ENCODE results near the gene IGF2R.
"Not testable (repeated sequence)": the region's sequence is repeated elsewhere in the genome, so short reads cannot be mapped to it uniquely, and the experiment has no call there.

IGF2R gene

DNA sequence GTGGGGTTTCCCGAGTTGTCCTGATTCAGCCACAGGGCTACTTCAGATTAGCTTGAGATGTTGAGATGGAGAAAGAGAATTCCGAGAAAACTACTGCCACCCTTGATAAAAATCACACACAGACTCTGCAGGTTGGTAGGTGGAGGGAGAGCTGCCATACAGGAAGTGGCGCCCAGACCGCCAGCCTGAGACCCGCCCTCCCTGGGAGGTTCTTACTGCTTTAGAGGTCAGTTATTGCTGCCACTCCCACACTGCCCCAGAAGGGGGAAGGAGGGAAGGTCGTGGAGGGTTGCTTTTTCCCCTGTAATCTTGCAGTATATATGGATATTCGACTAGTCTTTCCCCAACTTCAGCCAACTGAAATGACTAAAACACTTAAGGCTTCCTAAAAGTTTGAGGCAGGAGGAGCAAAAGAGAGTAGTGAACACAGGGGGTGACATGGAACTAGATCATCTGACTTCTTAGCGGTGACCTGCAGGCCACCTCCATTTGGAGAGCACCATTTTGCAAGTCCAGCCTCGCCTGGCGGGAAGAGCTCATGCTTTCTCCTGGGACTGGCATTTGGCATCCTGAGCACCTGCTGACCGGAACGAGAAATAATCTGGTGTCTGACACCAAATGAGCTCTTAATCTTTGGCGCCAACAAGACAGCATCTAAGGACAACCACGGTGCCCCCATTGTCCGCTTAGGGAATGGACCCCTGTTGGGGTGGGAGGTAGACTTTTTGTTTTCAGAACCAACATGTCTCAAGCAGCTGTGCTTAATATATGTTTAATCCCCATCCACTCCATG lies 117.0 kb downstream of the IGF2R start:
- Mint-ChIP-seq H3K27me3 (no peaks in the 10 kb centered on the region), H3K4me3 (no peak overlapping the region), H3K4me1 (peaks cover 8% of the 10 kb centered on the region), H3K9me3 (no peaks in the 10 kb centered on the region), H3K27ac (no peak overlapping the region), H3K36me3 (peaks cover 30% of the 10 kb centered on the region)

DNA sequence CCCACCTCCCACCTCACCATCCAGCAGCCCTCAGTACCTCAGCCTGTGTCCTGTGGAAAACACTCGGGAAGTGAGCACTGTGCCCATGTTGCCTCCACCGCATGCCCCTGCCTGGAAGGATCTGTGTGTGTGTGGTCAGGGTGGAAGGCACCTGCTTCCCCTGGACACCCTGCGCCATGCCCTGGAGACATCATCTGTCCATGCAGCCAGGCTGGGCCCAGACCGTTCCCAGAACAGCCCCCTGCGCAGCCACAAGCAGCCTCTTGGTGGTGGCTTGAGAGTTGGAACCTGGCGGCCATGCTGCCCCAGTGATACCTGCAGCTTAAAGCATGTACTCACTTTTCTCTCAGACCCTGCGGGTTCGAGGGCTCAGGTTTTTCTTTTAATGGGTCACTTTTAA lies 117.9 kb downstream of the IGF2R start:
- H3K27me3 Mint-ChIP-seq, result no peaks in the 10 kb centered on the region
- H3K27ac Mint-ChIP-seq, result no peak overlapping the region
- H3K36me3 Mint-ChIP-seq, result peaks cover 26% of the 10 kb centered on the region
- H3K4me3 Mint-ChIP-seq, result no peak overlapping the region
- no peaks in the 10 kb centered on the region for H3K9me3 Mint-ChIP-seq
- peaks cover 8% of the 10 kb centered on the region for H3K4me1 Mint-ChIP-seq

- Mint-ChIP-seq H3K9me3 (no peaks in the 10 kb centered on the region), H3K36me3 (peaks cover 25% of the 10 kb centered on the region), H3K27ac (no peak overlapping the region)
Observed at GRCh38 chr6:160088069-160088783, 119.3 kb downstream of the IGF2R start.

DNA sequence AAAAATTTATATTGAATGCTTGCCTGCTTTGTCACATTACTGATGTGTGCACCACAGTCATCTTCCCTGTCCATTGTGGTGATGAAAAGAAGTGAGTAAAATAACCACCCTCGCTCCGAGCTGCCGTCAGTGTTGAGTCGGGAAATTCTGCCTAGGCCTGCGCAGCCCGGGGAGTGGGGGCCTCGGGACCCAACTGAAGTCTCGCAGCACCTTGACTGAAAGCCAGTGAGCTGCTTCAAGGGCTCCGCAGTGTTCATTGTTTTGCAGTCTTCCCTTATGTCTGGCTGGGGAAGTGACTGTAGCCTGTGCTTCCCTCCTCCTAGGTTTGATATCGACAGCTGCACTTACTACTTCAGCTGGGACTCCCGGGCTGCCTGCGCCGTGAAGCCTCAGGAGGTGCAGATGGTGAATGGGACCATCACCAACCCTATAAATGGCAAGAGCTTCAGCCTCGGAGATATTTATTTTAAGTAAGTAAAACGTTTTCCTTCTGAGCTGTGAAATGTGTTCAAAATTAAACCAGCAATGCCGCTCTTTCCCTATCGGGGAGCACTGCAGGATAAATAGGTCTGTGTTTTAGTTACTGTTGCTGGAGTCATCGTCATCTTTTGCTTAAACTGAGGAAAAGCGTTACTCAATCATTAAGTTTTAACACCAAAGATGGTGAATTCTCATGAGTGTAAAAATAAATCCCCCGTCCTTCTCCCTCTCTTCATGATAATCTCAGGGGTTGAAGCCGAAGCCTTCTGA lies 120.1 kb downstream of the IGF2R start:
- Mint-ChIP-seq H3K27me3 (no peaks in the 10 kb centered on the region), H3K4me1 (peaks cover 8% of the 10 kb centered on the region), H3K4me3 (no peak overlapping the region), H3K9me3 (no peaks in the 10 kb centered on the region), H3K27ac (no peak overlapping the region), H3K36me3 (peaks cover 25% of the 10 kb centered on the region)

More at GRCh38 chr6:160088069-160088783, 119.3 kb downstream of the IGF2R start:
- no peak overlapping the region for H3K4me3 Mint-ChIP-seq
- peaks cover 8% of the 10 kb centered on the region for H3K4me1 Mint-ChIP-seq
- H3K27me3 Mint-ChIP-seq, result no peaks in the 10 kb centered on the region

DNA sequence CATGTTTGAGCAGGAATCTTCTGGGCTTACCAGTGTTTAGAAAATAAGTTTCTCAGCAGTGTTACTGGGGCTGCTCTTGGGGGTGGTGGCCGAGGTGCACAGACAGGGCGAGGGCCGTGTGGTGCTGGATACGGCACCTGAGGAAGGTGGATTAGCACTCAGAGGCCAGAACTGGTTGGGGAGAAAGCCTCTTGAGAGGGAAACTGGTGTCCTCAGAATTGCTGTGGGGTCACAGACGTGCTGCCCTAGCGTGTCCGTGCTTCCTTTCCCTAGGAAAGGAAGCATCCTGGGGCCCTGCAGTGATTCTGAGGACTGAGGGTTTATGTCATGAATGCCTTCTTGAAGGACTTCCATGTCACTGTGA lies 120.6 kb downstream of the IGF2R start:
- Mint-ChIP-seq H3K4me1 (peaks cover 8% of the 10 kb centered on the region), H3K9me3 (no peaks in the 10 kb centered on the region), H3K27me3 (no peaks in the 10 kb centered on the region), H3K36me3 (peaks cover 22% of the 10 kb centered on the region), H3K27ac (no peak overlapping the region), H3K4me3 (no peak overlapping the region)

DNA sequence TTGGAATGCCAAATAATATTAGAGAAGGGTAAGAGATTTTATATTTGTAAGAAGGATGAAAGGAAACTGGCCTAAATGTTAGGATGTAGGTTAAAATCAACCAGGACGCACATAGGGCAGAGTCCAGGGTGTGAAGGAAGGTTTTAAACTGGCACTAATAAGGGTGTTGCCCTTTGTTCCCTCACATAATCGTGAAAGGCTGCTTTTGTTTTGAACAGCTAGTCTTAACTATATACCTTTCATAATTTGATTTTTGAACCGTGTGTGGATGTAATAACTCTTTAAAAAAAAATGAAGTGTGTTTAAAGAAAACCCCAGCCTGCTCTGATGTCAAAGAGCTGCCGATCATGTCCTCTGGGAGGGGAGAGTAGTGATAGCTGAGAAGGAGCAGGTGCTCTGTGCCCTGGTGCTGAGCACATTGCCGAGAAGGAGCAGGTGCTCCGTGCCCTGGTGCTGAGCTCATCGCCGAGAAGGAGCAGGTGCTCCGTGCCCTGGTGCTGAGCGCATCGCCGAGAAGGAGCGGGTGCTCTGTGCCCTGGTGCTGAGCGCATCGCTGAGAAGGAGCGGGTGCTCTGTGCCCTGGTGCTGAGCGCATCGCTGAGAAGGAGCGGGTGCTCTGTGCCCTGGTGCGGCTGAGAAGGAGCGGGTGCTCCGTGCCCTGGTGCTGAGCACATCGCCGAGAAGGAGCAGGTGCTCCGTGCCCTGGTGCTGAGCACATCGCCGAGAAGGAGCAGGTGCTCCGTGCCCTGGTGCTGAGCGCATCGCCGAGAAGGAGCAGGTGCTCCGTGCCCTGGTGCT lies 121.8 kb downstream of the IGF2R start:
- H3K4me3 Mint-ChIP-seq, H3K27me3 Mint-ChIP-seq, H3K4me1 Mint-ChIP-seq, H3K27ac Mint-ChIP-seq, H3K9me3 Mint-ChIP-seq: not testable (repeated sequence)
- peaks cover 14% of the 10 kb centered on the region for H3K36me3 Mint-ChIP-seq

GRCh38 chr6:160092176-160092575 lies 123.3 kb downstream of the IGF2R start:
- H3K27me3 Mint-ChIP-seq, H3K4me1 Mint-ChIP-seq, H3K27ac Mint-ChIP-seq, H3K9me3 Mint-ChIP-seq, H3K4me3 Mint-ChIP-seq: not testable (repeated sequence)
- peaks cover 15% of the 10 kb centered on the region for H3K36me3 Mint-ChIP-seq

GRCh38 chr6:160092602-160093001 lies 123.7 kb downstream of the IGF2R start:
- Mint-ChIP-seq H3K27ac (no peak overlapping the region), H3K36me3 (peaks cover 15% of the 10 kb centered on the region)

DNA sequence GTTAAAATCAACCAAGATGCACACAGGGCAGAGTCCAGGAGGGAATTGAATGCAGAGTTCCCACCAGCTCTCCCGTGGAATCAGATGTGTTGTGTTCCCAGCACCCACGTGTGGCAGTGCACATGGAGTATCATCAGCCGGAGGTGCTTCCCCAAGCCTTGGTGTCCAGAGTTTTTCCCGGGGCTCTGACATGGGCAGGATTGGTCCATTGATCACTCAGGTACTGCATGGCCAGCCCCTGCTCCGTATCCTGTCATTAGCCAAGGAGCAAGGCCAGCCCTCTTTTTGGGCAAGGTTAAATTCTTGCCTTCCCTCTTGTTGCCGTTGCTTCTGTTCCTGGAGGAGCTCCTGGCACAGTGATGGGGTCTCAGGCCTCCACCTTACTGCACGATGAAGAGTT lies 124.2 kb downstream of the IGF2R start:
- H3K4me3 Mint-ChIP-seq, result no peak overlapping the region
- peak overlapping the region; percentile 41 for H3K27ac Mint-ChIP-seq
- H3K9me3 Mint-ChIP-seq, result no peaks in the 10 kb centered on the region
- no peaks in the 10 kb centered on the region for H3K27me3 Mint-ChIP-seq
- peaks cover 2% of the 10 kb centered on the region for H3K4me1 Mint-ChIP-seq
- peaks cover 14% of the 10 kb centered on the region for H3K36me3 Mint-ChIP-seq

More at GRCh38 chr6:160092602-160093001, 123.7 kb downstream of the IGF2R start:
- Mint-ChIP-seq H3K4me1 (no peaks in the 10 kb centered on the region), H3K27me3 (no peaks in the 10 kb centered on the region), H3K9me3 (no peaks in the 10 kb centered on the region), H3K4me3 (no peak overlapping the region)

DNA sequence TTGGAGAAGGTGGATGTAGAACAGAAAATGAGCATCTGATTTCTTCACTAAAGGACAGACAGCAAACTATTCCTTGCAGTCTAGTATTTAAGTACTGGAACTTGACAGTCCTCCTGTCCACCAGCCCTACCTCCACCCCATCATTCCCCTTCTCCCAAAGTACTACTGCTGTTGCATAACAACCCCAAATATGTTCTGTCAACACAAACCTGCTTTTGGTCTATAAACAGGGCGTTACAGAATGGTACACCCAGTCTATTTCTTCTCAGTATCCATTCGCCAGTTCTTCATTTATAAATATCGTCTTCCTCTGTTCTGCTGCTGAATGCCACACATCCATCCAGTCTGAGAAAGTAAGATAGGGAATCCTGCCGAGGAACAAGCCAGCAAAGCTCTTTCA lies 125.1 kb downstream of the IGF2R start:
- Mint-ChIP-seq H3K27ac (no peak overlapping the region), H3K36me3 (peaks cover 17% of the 10 kb centered on the region), H3K9me3 (no peaks in the 10 kb centered on the region), H3K27me3 (no peaks in the 10 kb centered on the region), H3K4me3 (no peak overlapping the region), H3K4me1 (peaks cover 8% of the 10 kb centered on the region)

DNA sequence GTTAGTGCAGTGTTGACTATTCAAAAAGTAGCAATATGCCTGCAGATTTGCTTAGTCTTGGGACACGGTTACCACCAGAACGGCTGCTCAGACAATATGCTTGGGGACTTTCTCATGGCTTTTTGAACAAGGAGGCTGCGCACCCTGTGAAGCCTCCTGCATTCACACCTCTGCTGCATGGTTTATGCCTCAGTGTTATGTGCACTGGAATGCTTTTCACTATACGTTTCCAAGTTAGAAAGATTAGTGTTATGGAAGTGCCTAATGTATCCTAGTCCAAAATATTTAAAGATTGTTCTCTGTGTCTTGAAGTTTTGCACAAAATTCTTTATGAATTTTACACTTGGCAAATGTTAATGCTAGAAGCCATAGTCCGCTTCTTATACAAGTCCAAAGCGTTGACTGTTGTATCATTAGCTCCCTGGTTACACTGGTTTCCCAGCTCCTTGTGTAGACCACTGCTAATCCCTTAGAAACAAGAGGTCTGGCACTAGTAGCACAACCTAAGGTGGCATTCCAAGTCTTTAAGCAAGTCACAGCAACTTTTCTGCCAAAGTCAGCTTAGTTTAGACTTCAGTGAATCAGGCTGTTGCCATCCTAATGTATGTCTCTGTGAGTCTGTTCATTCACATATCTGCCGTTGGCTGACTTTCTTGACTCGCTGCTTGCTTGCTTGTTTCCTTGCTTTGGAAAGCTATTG lies 126.4 kb downstream of the IGF2R start:
- Mint-ChIP-seq H3K27me3 (no peaks in the 10 kb centered on the region), H3K27ac (no peak overlapping the region), H3K4me1 (peaks cover 22% of the 10 kb centered on the region), H3K36me3 (peaks cover 13% of the 10 kb centered on the region), H3K9me3 (no peaks in the 10 kb centered on the region), H3K4me3 (no peak overlapping the region)

DNA sequence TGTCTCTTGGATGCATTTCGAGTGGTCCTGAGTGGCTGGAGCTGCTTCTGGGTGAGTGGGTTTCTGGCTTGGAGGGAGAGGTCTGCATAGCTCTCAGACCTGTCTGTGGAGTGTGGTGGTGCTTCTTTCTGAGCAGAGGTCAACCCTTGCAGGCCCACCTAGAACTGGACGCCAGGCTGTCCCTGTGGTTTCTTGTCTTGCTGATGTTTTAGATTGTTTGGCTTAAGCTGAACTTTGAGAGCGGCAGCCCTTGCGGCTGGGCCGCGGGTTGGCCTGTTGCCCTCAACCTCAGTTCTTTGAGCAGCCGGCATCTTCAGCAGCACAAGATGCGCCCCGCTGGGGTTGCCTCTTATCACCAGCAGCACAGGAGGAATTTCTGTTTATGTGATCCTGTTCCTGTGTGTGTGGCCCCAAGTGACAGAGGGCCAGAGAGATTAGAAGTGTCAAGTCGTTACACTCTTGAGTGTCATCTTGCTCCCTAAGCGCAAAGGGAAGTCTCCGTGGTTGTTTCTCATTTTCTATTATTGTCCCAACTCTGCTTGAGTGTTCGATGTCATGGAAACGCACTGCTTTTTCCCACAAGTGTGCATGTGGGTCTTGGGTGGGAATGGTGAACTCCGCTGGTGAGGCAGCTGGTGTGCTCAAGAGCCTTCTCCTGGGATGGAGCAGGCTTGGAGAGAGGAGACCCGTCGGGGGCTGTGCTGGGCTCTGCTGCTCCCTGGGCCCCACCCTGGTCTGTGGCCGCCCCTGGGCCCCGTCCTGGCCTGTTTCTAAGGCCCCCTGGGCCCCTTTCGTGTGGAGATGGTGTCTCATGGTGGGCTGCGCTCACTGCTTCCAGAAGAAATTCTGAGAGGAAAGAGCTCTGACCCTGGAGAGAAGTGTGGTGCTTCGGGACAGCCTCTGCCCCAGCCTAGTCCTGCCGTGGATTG lies 132.7 kb downstream of the IGF2R start:
- Mint-ChIP-seq H3K27me3 (no peaks in the 10 kb centered on the region), H3K4me3 (peak overlapping the region; percentile 36), H3K36me3 (peaks cover 16% of the 10 kb centered on the region), H3K4me1 (peaks cover 31% of the 10 kb centered on the region), H3K27ac (peak overlapping the region; percentile 90), H3K9me3 (no peaks in the 10 kb centered on the region)

GRCh38 chr6:160102399-160102798 lies 133.5 kb downstream of the IGF2R start:
- no peak overlapping the region for H3K27ac Mint-ChIP-seq
- no peak overlapping the region for H3K4me3 Mint-ChIP-seq
- H3K27me3 Mint-ChIP-seq, result no peaks in the 10 kb centered on the region
- H3K36me3 Mint-ChIP-seq, result peaks cover 16% of the 10 kb centered on the region
- H3K4me1 Mint-ChIP-seq, result peaks cover 31% of the 10 kb centered on the region
- H3K9me3 Mint-ChIP-seq, result no peaks in the 10 kb centered on the region
